Mesenteric fat pad (tissue), 1 donor: ENCODE results near the gene ATP1A3. TPM values are rescaled to one million over a fixed set of nuclear protein-coding genes. Genes with fewer than 3 reads are reported as not detected.
"Not testable (repeated sequence)": the region's sequence is repeated elsewhere in the genome, so short reads cannot be mapped to it uniquely, and the experiment has no call there.

Experiments used
- DNase-seq: peaks from one replicate; pipeline ENCODE4 v3.0.0-alpha.2; 2020; ENCODE audit warnings: low spot score
- total RNA-seq: library from RNA; stranded (reverse); fragmentation: NEBNext Ultra II Directional; extraction: Animal tissue kit (Norgen Biotek cat#: 25700); gene quantifications from one replicate; pipeline ENCODE4 v1.2.1, GENCODE V29; 2021
- donor health status: DM: yes; HTN: yes; CAD: no.

ATP1A3 gene
- total RNA-seq, 1 donor from 2014 or later = not detected

- no peak for DNase-seq
These were observed 38.5 kb downstream of the ATP1A3 start for GRCh38 chr19:41955521-41955920.

- DNase-seq = peak; percentile 92
These were observed 42.3 kb downstream of the ATP1A3 start for GRCh38 chr19:41951686-41952172.

- no peak for DNase-seq
These were observed 46.9 kb downstream of the ATP1A3 start for GRCh38 chr19:41947091-41947490.

- DNase-seq = no peak
These were observed 48.8 kb downstream of the ATP1A3 start for GRCh38 chr19:41945135-41945766.

- DNase-seq = no peak
These were observed 49.7 kb downstream of the ATP1A3 start for GRCh38 chr19:41944336-41944735.

GRCh38 chr19:41941410-41942202 is 52.4 kb downstream of the ATP1A3 start:
- DNase-seq = no peak

- no peak for DNase-seq
These were observed 53.2 kb downstream of the ATP1A3 start for GRCh38 chr19:41940731-41941409.

GRCh38 chr19:41939861-41940730 is 53.9 kb downstream of the ATP1A3 start:
- no peak for DNase-seq

- not testable (repeated sequence) for DNase-seq
These were observed 54.8 kb downstream of the ATP1A3 start for GRCh38 chr19:41939209-41939608.

GRCh38 chr19:41937525-41938468 is 56.2 kb downstream of the ATP1A3 start:
- DNase-seq = no peak

GRCh38 chr19:41936961-41937360 is 57.1 kb downstream of the ATP1A3 start:
- DNase-seq = no peak

- no peak for DNase-seq
These were observed 57.6 kb downstream of the ATP1A3 start for GRCh38 chr19:41936416-41936850.

GRCh38 chr19:41935760-41936415 is 58.1 kb downstream of the ATP1A3 start:
- DNase-seq = no peak

- no peak for DNase-seq
These were observed 59.1 kb downstream of the ATP1A3 start for GRCh38 chr19:41934849-41935374.

- DNase-seq = no peak
These were observed 60.2 kb downstream of the ATP1A3 start for GRCh38 chr19:41933693-41934426.

GRCh38 chr19:41932720-41933332 is 61.2 kb downstream of the ATP1A3 start:
- no peak for DNase-seq

- DNase-seq = no peak
These were observed 61.7 kb downstream of the ATP1A3 start for GRCh38 chr19:41932259-41932719.
